ENCODE results near the gene OBP2B. TPM values are rescaled to one million over a fixed set of nuclear protein-coding genes. Genes with fewer than 3 reads are reported as not detected.

Gene OBP2B
- total and polyA plus RNA-seq, 2 experiments from 2014 or later = not detected

GRCh38 chr9:133163504-133164172 is 45.4 kb downstream of the OBP2B start, which contains the start of gene GBGT1:
GBGT1 (minus strand) TSS chr9:133163914; CDS start chr9:133162412, 1,502 bp downstream.
- H2AFZ ChIP-seq = peak within 1 kb of the TSS; percentile 95

More at GRCh38 chr9:133163504-133164172, 45.4 kb downstream of the OBP2B start, which contains the start of gene GBGT1:
- TF ChIP-seq ZNF114 (CRISPR knock-in tag; IDR thresholded peaks at IDR 0.05) = no peak
- no peak for TF ChIP-seq REST (IDR thresholded peaks at IDR 0.05; ENCODE audit: unreplicated experiment)
- TF ChIP-seq NANOG (IDR thresholded peaks at IDR 0.05; ENCODE audit: borderline replicate concordance) = no peak
- no peak for TF ChIP-seq EZH2 (IDR thresholded peaks at IDR 0.05; ENCODE audit: low read depth, unreplicated experiment)
- TF ChIP-seq, protein P1, sequence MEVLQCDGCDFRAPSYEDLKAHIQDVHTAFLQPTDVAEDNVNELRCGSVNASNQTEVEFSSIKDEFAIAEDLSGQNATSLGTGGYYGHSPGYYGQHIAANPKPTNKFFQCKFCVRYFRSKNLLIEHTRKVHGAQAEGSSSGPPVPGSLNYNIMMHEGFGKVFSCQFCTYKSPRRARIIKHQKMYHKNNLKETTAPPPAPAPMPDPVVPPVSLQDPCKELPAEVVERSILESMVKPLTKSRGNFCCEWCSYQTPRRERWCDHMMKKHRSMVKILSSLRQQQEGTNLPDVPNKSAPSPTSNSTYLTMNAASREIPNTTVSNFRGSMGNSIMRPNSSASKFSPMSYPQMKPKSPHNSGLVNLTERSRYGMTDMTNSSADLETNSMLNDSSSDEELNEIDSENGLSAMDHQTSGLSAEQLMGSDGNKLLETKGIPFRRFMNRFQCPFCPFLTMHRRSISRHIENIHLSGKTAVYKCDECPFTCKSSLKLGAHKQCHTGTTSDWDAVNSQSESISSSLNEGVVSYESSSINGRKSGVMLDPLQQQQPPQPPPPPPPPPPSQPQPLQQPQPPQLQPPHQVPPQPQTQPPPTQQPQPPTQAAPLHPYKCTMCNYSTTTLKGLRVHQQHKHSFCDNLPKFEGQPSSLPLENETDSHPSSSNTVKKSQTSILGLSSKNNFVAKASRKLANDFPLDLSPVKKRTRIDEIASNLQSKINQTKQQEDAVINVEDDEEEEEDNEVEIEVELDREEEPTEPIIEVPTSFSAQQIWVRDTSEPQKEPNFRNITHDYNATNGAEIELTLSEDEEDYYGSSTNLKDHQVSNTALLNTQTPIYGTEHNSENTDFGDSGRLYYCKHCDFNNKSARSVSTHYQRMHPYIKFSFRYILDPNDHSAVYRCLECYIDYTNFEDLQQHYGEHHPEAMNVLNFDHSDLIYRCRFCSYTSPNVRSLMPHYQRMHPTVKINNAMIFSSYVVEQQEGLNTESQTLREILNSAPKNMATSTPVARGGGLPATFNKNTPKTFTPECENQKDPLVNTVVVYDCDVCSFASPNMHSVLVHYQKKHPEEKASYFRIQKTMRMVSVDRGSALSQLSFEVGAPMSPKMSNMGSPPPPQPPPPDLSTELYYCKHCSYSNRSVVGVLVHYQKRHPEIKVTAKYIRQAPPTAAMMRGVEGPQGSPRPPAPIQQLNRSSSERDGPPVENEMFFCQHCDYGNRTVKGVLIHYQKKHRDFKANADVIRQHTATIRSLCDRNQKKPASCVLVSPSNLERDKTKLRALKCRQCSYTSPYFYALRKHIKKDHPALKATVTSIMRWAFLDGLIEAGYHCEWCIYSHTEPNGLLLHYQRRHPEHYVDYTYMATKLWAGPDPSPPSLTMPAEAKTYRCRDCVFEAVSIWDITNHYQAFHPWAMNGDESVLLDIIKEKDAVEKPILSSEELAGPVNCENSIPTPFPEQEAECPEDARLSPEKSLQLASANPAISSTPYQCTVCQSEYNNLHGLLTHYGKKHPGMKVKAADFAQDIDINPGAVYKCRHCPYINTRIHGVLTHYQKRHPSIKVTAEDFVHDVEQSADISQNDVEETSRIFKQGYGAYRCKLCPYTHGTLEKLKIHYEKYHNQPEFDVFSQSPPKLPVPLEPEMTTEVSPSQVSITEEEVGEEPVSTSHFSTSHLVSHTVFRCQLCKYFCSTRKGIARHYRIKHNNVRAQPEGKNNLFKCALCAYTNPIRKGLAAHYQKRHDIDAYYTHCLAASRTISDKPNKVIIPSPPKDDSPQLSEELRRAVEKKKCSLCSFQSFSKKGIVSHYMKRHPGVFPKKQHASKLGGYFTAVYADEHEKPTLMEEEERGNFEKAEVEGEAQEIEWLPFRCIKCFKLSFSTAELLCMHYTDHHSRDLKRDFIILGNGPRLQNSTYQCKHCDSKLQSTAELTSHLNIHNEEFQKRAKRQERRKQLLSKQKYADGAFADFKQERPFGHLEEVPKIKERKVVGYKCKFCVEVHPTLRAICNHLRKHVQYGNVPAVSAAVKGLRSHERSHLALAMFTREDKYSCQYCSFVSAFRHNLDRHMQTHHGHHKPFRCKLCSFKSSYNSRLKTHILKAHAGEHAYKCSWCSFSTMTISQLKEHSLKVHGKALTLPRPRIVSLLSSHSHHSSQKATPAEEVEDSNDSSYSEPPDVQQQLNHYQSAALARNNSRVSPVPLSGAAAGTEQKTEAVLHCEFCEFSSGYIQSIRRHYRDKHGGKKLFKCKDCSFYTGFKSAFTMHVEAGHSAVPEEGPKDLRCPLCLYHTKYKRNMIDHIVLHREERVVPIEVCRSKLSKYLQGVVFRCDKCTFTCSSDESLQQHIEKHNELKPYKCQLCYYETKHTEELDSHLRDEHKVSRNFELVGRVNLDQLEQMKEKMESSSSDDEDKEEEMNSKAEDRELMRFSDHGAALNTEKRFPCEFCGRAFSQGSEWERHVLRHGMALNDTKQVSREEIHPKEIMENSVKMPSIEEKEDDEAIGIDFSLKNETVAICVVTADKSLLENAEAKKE (CRISPR knock-in tag; IDR thresholded peaks at IDR 0.05) = no peak
- TF ChIP-seq POLR2AphosphoS5 (IDR thresholded peaks at IDR 0.05; ENCODE audit: low read depth) = peak; percentile 72
- no peak for TF ChIP-seq CREB1 (CRISPR knock-in tag; IDR thresholded peaks at IDR 0.05; ENCODE audit: low read depth)
- Mint-ChIP-seq H3K4me1 (peaks cover 6% of the 10 kb centered on the region; the same call in 2 of the 3 replicates), H3K36me3 (ENCODE audit: low read depth) (peaks cover 11% of the 10 kb centered on the region; the same call in 1 of the 3 replicates), H3K27me3 (ENCODE audit: insufficient read depth, low read depth, poor library complexity) (peaks cover 25% of the 10 kb centered on the region), H3K9me3 (no peaks in the 10 kb centered on the region), H3K27ac (no peak within 1 kb of the TSS), H3K4me3 (peak within 1 kb of the TSS; percentile 74)
- ATAC-seq (peak; percentile 82), DNase-seq (ENCODE audit: low spot score) (peak; percentile 79)
- Histone ChIP-seq H3K79me2 (replicated peaks; ENCODE audit: insufficient read depth) (no peaks in the 10 kb centered on the region), H3K4me3 (peak within 1 kb of the TSS; percentile 89), H3K4me1 (ENCODE audit: insufficient read depth) (no peaks in the 10 kb centered on the region), H3K4me2 (peak within 1 kb of the TSS; percentile 90), H3F3A (replicated peaks; ENCODE audit: low read depth) (no peaks in the 10 kb centered on the region), H3K27ac (ENCODE audit: low read depth) (no peak within 1 kb of the TSS), H4K20me1 (replicated peaks; ENCODE audit: insufficient read depth) (no peaks in the 10 kb centered on the region; the same call in 1 of the 2 replicates), H3K36me3 (ENCODE audit: insufficient read depth) (no peaks in the 10 kb centered on the region), H3K9me2 (ENCODE audit: insufficient read depth) (no peaks in the 10 kb centered on the region), H3K27me3 (ENCODE audit: insufficient read depth) (peaks cover 13% of the 10 kb centered on the region)

Measured in GM23338 (cell line).